NT2/D1 (cell line): ENCODE measurements around the gene NRARP.

Experiments
- YY1 ChIP-seq: IDR thresholded peaks from 2 replicates; pipeline ENCODE4 v1.6.1; 2011; ENCODE audit not compliant: insufficient read length, insufficient read depth
- ZNF274 ChIP-seq: IDR thresholded peaks from 2 replicates; pipeline ENCODE4 v1.6.1; 2011; ENCODE audit warnings: mild to moderate bottlenecking, low read depth, low read length

GRCh38 chr9:137306066-137306849, 4.2 kb upstream of the NRARP start:
- TF ChIP-seq YY1 (no peak), ZNF274 (no peak)
